GM21619 (cell line): ENCODE measurements around the gene FRMD3.

Source experiments
- ATAC-seq: cut with Tn5 transposase; IDR thresholded peaks from one replicate; pipeline ENCODE4 v1.9.1; 2021; ENCODE audit not compliant: unreplicated experiment

The FRMD3 gene

DNA sequence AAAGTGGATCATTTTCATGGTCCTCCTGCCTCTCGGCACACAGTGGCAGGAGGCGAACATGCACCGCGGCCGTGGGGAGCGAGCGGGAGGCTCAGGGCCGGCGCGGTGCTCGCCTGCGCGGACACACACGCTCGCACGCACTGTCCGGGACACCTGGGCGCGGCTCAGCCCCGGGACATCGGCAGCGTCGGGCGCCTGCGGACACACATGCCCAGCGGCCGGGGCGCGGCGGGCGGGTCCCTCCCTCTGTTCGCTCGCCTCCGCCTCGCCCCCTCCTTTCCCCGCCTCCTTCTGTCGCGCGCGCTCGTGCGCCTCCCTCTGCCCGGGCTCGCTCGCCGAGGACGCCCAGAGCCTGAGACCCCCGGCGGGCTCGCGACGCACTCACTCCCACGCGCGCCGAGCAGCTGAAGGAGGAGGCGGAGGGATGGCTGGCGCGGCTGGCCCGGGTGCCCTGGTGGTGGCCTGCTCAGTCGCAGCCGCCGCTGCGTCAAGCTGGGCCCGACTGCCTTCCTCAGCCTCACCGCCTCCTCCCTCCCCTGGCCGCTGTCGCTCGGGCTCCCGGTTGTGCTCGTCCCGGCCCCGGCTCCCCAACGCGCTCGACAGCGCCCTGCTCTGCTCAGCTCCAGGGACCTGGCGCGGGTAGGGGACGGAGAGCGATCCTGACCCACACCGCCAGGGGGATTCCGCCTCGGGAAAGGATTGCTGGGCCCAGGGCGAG lies at the start of gene FRMD3:
FRMD3 (minus strand) TSS at position 230 of the 718 bp plus-strand sequence; CDS start at position 60, 170 bp downstream.
- ATAC-seq, result peak; percentile 56

DNA sequence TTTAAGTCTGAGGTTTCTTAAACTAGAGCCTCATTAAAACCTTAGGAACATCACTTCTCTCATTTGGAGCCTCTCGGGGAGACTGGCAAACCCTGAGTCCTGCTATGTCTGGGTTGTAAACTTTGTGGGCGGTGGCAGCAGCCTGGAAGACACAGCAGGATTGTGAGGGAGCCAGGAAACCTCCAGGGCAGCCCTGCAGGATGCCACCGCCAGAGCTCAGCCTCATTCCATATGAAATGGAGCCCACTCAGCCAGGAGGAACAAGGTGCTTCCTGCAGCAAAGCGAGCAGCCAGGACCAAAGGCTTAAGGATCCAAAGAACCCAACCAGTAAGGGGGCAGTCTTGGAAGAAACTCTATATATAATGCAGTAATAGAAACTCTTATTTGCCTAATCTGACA lies 46.8 kb upstream of the FRMD3 start:
- ATAC-seq, result no peak

DNA sequence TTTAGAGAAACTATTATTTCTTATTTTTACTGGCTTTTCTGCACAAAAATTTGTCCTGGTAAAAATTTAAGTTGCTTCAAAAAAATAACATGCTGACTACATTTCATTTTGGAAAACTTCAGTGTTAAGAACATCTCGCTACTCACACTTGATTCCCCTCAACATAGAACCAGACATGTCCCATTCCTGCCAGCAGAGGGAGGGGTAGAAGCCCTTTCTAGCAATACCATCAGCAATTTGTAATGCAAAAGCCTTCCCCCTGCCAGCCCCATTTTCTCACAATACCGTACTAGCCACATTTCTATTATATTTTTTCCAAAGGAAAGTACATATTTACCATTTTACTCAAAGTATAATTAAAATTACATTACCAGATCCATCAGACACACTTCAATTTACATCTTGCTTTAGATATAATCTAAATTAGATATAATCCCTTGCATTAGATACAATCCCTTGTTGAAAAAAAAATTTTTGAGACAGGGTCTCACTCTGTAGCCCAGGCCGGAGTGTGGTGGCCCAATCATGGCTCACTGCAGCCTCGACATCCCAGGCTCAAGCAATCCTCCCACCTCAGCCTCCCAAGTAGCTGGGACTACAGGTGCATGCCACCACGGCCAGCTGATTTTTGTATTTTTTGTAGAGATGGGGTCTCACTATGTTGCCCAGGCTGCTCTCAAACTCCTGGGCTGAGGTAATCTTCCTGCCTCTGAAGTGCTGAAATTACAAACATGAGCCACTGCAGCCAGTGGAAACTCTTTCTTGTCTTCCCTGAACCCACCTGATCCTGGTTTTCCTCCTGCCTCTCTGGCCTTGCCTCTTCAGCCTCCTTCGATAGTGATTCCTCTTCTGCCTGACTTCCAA lies 45.2 kb upstream of the FRMD3 start:
- peak; percentile 75 for ATAC-seq

DNA sequence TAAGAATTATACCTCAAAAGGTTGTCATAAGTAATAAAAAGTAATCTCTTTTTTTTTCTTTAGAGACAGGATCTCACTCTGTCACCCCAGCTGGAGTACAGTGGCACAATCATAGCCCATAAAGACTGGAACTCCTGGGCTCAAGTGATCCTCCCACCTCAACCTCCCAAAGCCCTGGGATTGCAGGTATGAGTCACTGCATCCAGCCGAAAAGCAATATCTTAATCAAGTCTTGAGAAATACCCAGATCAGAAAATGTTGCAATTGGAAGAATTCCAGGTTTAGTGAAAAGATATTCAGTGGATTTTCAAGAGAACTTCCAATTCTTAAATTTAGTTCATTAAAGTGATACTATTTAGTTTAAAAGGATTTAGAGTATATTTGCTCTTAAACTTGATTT lies 43.8 kb upstream of the FRMD3 start:
- ATAC-seq, result no peak

DNA sequence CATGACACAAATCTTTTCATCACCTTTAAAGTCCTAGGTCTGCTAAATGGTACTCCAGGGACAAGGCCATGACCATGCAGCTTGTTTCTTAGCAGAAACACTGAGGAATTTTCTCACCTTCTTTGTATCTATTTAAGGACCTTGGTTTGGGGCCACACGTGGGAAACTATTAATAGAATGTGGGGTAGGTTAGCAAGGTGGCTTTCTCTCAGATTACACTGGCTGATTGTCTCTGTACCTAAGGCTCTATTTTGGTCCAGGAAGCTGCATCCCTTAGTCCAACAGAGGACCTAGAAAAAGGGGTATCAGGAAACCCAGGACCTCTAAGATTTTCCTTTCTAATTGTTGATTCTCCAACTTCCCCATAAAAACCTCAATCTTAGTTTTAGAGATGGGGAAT lies 36.3 kb upstream of the FRMD3 start:
- no peak for ATAC-seq

DNA sequence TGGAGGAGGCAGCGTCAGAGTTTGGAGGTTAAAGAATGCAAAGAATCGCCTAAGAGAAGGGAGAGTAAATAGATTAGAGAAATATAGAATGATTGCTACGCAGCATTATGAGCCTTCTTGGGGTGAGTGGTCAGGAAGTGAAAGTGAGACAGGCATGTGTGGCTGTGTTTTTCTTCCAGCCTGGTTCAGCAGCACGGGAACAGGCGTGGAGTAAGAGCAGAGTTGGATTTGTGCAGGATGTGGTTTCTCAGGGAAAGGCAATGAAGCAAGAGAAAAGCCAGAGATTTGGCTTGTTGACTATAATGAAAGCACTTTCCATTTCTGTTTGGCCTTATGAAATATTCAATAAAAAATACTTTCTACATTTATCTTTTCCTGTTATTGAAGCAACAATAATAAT lies 34.3 kb upstream of the FRMD3 start:
- ATAC-seq, result no peak

DNA sequence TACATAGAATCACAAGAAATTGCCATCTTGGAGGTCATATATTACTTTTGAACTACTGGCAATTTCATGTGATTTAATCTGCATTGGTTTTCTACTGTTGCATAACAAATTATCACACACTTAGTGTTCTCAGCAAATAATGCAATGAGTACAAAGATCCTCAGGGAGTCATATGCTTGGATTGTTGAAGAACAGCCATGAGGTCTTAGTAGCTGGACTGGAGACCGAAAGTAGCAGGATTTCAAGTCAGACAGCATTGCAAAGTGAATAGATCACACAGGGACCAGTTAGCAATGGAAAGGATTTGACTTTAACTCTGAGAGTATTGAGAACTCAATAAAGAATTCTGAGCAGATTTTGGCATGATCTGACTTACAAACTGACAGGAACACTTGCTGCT lies 32.2 kb upstream of the FRMD3 start:
- no peak for ATAC-seq

DNA sequence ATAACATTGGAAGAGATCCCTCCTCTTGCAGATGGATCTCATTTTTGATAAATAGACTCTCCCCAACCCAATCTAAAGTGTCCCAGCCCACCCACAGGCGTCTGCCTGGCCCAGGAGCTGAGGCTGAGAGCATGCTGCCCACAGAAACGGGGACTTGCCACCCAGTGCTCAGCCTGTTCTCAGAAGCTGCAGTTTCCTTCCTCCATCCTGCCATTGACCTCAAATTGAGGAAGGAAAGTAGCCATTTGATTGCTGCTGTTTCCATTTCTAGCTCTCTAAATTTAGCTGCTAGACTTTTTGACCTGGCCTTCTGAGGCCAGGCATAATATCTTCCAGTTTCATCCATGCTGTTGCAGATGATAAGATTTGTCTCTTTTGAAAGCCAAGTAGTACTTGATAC lies 31.1 kb upstream of the FRMD3 start:
- ATAC-seq, result no peak

DNA sequence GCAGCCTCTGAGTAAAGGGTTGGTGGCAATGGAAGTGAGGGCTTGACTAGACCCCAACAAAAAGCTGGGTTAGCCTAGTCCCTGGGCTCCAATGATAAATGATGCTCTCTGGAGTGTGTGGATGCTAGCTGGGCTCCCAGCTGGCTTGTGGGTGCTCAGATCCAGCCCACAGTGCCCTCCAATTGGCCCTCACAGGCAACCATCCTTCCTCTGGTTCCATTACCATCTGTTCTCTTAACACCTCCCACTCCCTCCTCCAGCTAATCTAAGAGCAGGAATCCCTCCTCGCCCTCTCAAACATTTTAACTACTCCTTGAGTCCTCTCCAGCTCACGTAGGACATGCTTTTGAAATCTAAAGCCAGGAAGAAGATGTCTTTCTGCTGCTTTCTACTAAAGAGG lies 25.2 kb upstream of the FRMD3 start:
- no peak for ATAC-seq

DNA sequence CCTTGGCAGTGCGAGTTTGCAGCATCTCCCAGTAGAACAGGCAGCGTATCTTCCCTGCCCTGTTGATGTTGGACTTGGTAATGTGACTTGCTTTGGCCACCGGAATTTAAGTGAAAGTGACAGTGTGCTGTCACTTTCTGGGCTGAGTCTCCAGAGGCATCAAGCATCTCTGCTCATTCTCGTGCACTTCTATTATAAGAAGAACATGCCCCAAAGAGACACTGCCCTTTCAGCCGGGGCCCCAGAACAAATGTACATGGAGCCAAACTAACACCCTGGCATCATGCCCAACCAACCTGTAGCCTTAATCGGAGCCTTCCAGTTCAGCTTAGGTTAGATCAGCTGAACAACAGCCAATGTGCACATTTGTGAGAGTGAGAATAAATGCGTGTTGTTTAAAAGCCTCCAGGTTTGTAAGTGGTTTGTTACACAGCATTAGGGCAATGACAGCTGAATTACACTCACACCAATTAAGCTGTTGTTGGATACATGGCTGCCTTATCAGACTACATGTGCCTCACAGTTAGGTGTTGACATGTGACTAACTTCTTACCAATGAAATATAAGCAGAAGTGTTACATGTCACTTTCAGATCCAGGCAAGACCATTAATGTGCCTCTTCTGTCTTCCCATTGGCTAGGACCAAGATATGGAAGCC lies 22.1 kb upstream of the FRMD3 start:
- ATAC-seq, result no peak

DNA sequence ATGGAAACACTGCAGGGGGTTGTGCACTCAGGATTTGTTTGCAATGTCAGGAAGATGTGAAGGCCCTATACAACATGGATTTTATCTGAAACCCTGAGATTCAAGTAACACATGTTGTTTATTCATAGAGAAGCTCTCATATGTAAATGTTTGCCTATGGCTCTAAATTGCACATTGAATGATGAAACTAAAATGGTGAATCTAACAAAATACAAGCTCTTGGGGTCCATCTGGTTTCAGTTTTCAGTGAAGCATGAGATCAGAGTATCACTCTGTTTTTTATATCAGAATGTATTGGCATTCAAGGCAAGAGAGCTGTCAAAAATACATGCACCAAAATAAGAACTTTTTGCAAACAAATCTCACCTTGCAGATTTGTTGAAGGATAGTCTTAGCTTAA lies 19.6 kb upstream of the FRMD3 start:
- no peak for ATAC-seq

DNA sequence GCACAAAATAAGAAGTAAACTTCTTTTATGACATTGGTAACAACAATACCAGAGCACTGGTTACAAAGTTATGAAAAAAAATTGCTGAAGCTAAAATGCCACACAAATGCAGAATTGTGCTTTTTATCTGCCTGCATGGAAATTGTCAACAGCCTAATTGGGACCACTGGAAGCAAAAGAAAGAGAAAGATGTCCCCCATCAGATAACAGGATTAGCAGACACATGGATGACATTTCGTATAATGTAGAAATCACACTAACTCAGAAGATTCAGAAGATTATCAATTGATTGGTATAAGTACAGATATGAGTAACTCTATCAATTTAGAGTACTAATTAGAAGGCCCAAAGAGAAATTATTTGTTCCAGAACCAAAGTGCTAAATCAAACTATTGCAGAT lies 19.1 kb upstream of the FRMD3 start:
- ATAC-seq, result no peak

DNA sequence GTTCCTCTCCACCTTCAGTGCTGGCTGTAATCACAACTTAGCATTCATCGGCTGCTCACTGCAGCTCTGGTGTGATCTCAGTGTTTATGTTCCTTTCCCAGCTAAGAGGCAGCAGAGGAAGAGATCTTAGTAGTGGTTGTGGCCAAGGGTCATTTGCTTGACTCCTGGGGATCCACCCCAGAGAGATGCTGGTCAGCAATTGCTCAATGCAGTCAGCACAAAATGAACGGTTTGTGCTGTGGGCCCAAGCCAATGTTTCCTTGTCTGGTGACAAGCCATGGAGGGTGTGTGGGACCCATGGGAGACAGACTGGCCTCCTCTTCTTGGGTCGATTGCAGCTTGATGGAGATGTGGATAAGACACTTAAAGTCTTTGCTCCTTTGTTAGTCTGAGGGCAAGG lies 16.1 kb upstream of the FRMD3 start:
- no peak for ATAC-seq

DNA sequence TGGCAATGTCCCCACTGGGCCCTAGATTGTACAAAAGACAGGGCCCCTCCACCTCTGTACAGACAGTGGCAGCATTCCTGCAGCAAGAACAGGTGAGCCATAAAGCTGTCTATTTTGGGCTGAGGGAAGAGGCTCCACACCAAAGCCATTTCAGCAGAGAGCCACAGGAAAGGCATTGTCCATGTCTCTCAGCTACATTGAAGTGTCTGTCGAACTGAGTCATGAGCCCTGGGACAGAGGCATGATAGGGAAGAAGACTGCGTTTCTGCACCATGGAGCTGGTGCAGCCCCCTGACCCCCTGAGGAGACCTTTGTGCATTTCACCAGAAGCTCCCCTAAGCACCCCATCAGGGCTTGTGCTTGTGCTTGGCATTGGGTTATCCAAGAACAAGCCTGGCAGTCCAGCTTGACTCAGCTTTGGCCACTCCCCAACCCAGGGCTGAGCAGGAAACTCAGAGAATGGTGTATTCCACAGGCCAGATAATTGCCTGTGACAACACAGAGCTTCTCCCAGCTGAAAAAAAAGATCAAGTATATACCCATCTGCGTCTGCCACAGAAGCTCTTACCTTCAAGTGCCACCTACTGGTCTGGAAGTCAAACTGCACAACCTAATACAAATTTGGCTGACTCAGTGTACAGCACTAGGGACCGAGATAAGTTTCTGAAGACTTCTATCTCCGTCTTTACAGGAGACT lies 5.9 kb upstream of the FRMD3 start:
- ATAC-seq, result peak; percentile 98

DNA sequence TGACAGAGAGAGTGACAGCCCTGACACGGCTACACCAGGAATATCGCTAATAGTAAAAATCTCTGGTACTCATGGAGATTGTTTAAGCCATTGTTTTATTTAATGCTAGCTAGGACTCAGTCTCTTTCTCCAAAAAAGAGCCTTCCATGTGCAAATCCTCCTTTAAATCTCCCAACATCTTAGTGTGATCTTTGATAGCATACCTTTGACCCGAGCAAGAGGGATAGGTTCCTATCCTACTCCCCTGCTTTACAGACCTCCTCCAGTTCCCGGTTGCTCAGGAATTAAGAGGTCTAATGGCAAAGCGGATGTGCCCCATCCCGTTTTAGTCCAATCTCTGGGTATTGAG lies 663 bp upstream of the FRMD3 start:
- no peak for ATAC-seq

DNA sequence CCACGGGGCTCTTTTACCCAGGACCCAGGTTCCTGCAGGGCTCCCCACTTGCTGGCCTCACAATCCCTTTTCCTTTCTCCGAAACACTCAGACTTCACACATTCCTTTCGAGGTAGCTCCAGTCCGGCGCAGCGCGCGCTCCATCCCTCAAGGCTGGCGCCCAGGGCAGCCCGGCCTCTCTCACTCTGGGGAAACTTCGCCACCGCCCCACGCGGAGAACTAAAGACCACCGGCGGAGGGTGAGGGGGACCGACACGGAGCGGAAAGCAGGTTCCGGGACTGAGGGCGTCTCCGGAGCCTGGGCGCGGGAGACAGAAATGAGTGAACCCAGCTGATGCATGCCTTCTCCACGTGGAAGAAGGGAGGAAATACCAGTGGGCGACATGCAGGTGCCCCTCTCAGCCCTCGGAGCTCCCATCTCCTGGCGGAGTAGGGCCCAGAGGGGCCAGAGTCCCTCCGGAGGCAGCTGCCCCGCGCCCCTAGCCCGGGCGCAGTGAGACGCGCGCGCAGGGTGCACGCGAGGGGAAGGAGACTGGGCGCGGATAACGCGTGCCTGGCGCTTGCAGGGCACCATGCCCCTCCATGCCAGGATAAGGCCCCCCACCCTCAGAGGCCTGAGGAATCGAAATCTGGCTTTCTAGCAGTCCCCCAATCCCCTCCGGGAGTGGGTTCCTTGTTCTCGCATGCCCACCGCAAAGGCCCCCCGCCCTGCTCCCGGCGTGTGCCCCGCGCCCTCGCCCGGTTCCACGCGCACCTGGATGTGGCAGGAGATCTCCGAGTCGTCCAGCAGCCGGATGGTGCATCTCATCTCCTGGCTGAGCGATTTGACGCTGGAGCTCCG lies 650 bp downstream of the FRMD3 start:
- ATAC-seq, result no peak

DNA sequence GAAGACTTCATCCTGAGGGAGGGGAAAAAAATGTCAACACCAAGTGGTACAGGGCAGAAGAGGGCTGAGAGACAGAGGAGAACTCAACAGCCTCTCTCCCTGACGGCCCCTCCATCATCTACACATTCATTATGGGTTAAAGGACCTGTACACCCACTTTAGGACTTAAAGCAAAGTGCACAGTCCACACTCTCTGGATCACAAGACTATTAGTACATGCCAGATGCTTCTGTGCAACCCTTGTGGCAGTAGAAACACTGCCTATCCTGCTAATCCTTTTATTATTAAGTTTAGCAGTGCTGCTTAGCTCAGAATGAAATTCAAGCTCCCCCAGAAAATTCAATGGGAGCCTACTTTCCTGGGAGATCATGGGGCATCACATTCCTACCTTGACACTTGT lies 1.9 kb downstream of the FRMD3 start:
- ATAC-seq, result no peak

DNA sequence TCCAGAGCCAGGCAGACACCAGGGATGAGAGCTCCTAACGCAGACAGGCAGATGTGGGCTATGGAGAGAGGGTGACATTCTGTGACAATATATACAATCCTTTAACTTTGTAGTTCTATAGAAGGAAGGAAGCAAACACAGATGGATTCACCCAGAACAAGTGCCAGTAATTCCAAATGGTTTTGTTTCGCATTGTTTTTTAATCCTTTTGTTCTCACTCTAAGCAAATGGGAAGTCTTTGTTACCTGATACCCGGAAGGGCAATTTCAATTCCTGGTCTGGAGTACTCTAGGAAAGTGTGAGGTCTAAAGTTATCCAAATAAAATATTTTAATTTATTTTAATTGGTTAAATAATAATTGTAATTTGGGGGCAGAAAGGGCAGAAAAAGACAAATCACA lies 2.5 kb downstream of the FRMD3 start:
- ATAC-seq, result no peak

DNA sequence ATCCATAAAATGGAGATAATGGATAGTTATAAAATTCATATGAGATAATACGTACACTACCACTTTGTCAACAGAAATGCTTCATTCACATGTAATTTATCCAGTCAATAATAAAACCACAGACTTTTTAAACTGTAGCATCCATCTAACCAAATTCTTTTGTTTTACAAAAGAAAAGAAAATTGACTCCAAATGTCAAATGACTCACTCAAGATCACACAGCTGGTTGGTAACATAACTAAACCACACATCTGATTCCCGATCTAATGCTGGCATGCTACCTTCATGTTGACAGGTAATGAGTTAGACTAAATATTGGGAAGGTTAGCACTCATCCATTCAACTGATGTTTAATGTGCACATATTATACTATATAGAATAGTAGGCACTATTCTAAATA lies 4.9 kb downstream of the FRMD3 start:
- ATAC-seq, result no peak

DNA sequence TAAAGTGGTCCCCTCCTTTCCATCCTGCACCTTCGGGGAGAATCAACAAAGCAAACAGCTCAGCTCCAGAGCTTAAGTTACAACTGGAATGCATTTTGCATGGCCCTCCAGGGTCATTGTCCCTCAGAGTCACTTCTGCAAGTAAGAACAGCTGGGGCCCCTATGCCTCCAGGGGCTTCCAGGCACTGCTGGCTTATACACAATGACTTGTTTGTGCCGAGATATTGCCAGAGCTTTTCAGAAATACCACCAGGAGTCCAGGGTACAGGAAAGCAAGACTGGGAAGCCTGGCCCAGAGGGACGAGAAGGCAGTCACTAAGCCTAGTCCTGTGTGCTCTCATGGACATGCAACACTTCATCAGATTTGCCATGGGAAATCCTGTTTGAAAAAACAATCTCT lies 11.3 kb downstream of the FRMD3 start:
- ATAC-seq, result no peak

DNA sequence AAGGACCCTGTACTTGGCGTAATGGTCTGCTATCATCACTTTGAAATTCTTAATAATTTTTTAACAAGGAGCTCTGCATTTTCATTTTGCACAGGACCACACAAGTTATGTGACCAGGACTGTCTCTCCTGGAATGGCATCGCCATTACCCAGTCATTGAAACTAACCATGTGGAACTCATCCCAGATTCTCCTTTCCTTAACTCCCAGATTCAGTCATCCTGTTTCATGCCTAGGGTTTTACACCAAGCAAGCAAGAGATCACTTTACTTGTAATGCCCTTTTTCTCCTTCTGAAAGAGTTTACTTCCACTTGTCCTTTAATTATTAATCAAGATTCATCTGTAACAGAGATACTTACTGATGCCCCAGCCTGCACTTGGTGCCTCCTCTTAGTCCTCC lies 12.0 kb downstream of the FRMD3 start:
- no peak for ATAC-seq
